Transverse colon (tissue), 4 donors: ENCODE measurements around the gene TBC1D12. TPM values are rescaled to one million over a fixed set of nuclear protein-coding genes. Genes with fewer than 3 reads are reported as not detected.

Experiments used
- DNase-seq: peaks from one replicate; pipeline ENCODE4 v3.0.0-alpha.2; 2019
- H3K27ac ChIP-seq, 4 donors: fragments of 200-600 bp; sonication (generic); 2 replicates each; pipeline ENCODE4 v1.5.1; 2016 to 2018; ENCODE audit warnings: inconsistent platforms in 4 of 4
- H3K27me3 ChIP-seq: fragments of 200-600 bp; sonication (generic); 2 replicates; pipeline ENCODE4 v1.5.1; 2017; ENCODE audit warnings: inconsistent platforms
- H3K36me3 ChIP-seq, 4 donors: fragments of 200-600 bp; sonication (generic); 2 replicates each; pipeline ENCODE4 v1.5.1; 2017 to 2019; ENCODE audit warnings: inconsistent platforms in 4 of 4
- H3K4me1 ChIP-seq, 4 donors: fragments of 200-600 bp; sonication (generic); 2 replicates each; pipeline ENCODE4 v1.5.1; 2017 to 2020; ENCODE audit warnings: inconsistent platforms in 4 of 4
- H3K4me3 ChIP-seq, 4 donors: fragments of 200-600 bp; sonication (generic); 1 replicate in 1 of 4; 2 replicates in 3 of 4; pipeline versions ENCODE4 v1.5.1 to v1.6.1; 2017 to 2019; ENCODE audit warnings: inconsistent platforms in 4 of 4
- H3K9me3 ChIP-seq, 2 donors: fragments of 200-600 bp; sonication (generic); 2 replicates each; pipeline ENCODE4 v1.5.1; 2017 to 2019; ENCODE audit warnings: inconsistent platforms in 2 of 2
- CTCF ChIP-seq, 5 experiments: fragments of 200-600 bp in 3 of 5; fragments of 450-650 bp in 2 of 5; sonication (generic) in 3 of 5; IDR thresholded peaks; 1 replicate in 2 of 5; 2 replicates in 3 of 5; pipeline ENCODE4 v1.5.1; 2016 to 2017; ENCODE audit warnings: antibody characterized with exemption in 5 of 5, inconsistent platforms in 3 of 5, mild to moderate bottlenecking in 2 of 5, moderate library complexity in 1 of 5
- EP300 ChIP-seq: sonication (generic); formaldehyde crosslinking; IDR thresholded peaks from one replicate; pipeline ENCODE4 v1.6.1; 2017; ENCODE audit warnings: antibody characterized with exemption, low read depth
- POLR2A ChIP-seq: fragments of 450-650 bp; IDR thresholded peaks from one replicate; pipeline ENCODE4 v1.6.1; 2016; ENCODE audit warnings: antibody characterized with exemption, mild to moderate bottlenecking, moderate library complexity
- POLR2AphosphoS5 ChIP-seq, 3 donors: sonication (generic); formaldehyde crosslinking; IDR thresholded peaks; one replicate each; pipeline ENCODE4 v1.6.1; 2016; ENCODE audit warnings: antibody characterized with exemption in 3 of 3
- WGBS, 2 donors: methylation state at CpG; one replicate each; pipeline ENCODE4 v1.1.5; 2018; ENCODE audit warnings: low coverage in 1 of 2; 5-methylcytosine and 5-hydroxymethylcytosine counted together
- in situ Hi-C, 4 donors: fragments of 200-750 bp; cut with MboI; loops; one replicate each; pipeline versions ENCODE4 v1.15.0 to v1.15.1; 2017; ENCODE audit warnings: low sequenced_read_pairs in 3 of 4, low pct_ligation_motif_present in 1 of 4, low pct_unique_long_range_greater_than_20kb in 1 of 4
- intact Hi-C: fragments of 100-400 bp; cut with DNase I; formaldehyde crosslinking; loops from one replicate; pipeline ENCODE4 v1.15.1; 2023; ENCODE audit warnings: low total_unique reads
- total RNA-seq, 4 donors: library from RNA; depleted of rRNA; stranded (reverse); fragments of >200 nt; gene quantifications; one replicate each; pipeline ENCODE4 v1.1.0, GENCODE V29; 2016

The TBC1D12 gene
- total RNA-seq, 4 donors from 2014 or later, result 27.2 to 58.0 (median 38.0) TPM

- intact Hi-C loops, result no loop called here
- Histone ChIP-seq H3K27me3 (no peaks in the 10 kb centered on the region), H3K9me3 (peaks cover 0 to 9% of the 10 kb centered on the region in 2 donors), H3K36me3 (no peaks in the 10 kb centered on the region), H3K27ac (no peak overlapping the region), H3K4me1 (no peaks in the 10 kb centered on the region), H3K4me3 (no peak overlapping the region)
- in situ Hi-C loops, result no loop called here
- TF ChIP-seq CTCF (IDR thresholded peaks at IDR 0.05) (no peak), EP300 (no peak), POLR2AphosphoS5 (IDR thresholded peaks at IDR 0.05) (no peak), POLR2A (no peak)
- no peak for DNase-seq
Measured at GRCh38 chr10:94450782-94451181, 48.4 kb downstream of the TBC1D12 start.

- DNase-seq, result no peak
- WGBS, 2 donors, result 66 to 88% methylated on average over 1 of the region's 1 CpG
- no peaks in the 10 kb centered on the region for H3K4me1 ChIP-seq
- no peaks in the 10 kb centered on the region for H3K27me3 ChIP-seq
- H3K9me3 ChIP-seq, result peaks cover 0 to 9% of the 10 kb centered on the region in 2 donors
- H3K4me3 ChIP-seq, result no peak overlapping the region
- TF ChIP-seq POLR2AphosphoS5 (IDR thresholded peaks at IDR 0.05) (no peak), EP300 (no peak), CTCF (IDR thresholded peaks at IDR 0.05) (no peak), POLR2A (no peak)
- in situ Hi-C loops, result no loop called here
- no peaks in the 10 kb centered on the region for H3K36me3 ChIP-seq
- intact Hi-C loops, result no loop called here
- no peak overlapping the region for H3K27ac ChIP-seq
Measured at GRCh38 chr10:94451883-94452519, 49.7 kb downstream of the TBC1D12 start.

- Histone ChIP-seq H3K36me3 (peaks cover 0 to 10% (median 0%) of the 10 kb centered on the region in 4 donors), H3K27ac (no peak overlapping the region), H3K4me1 (no peaks in the 10 kb centered on the region), H3K9me3 (peaks cover 0 to 4% of the 10 kb centered on the region in 2 donors), H3K4me3 (no peak overlapping the region), H3K27me3 (no peaks in the 10 kb centered on the region)
- intact Hi-C loops, result no loop called here
- WGBS, 2 donors, result 96 to 100% methylated on average over 2 of the region's 2 CpGs
- TF ChIP-seq POLR2A (no peak), EP300 (no peak), CTCF (IDR thresholded peaks at IDR 0.05) (no peak), POLR2AphosphoS5 (IDR thresholded peaks at IDR 0.05) (no peak)
- in situ Hi-C loops, result no loop called here
- no peak for DNase-seq
Measured at GRCh38 chr10:94456942-94457341, 54.6 kb downstream of the TBC1D12 start.

GRCh38 chr10:94459385-94459784 is 57.0 kb downstream of the TBC1D12 start:
- 96% methylated on average over 23 of the region's 25 CpGs; no CpG with 5 or more reads in 1 of the 2 donors for whole genome bisulfite sequencing, 2 donors
- Histone ChIP-seq H3K9me3 (no peaks in the 10 kb centered on the region), H3K27me3 (no peaks in the 10 kb centered on the region), H3K4me1 (no peaks in the 10 kb centered on the region), H3K27ac (no peak overlapping the region), H3K4me3 (no peak overlapping the region), H3K36me3 (peaks cover 0 to 10% (median 0%) of the 10 kb centered on the region in 4 donors)
- no peak for TF ChIP-seq POLR2A
- TF ChIP-seq EP300, result no peak
- no peak for TF ChIP-seq CTCF (IDR thresholded peaks at IDR 0.05)
- no peak for TF ChIP-seq POLR2AphosphoS5 (IDR thresholded peaks at IDR 0.05)
- intact Hi-C loops, result no loop called here
- DNase-seq, result no peak
- in situ Hi-C loops, result no loop called here
